Measurements from ENCODE around the gene CCDC57.

The CCDC57 gene

GRCh38 chr17:82056729-82057621, 155.7 kb downstream of the CCDC57 start:
- DNase-seq: no peak

- DNase-seq: no peak
Measured at GRCh38 chr17:82055965-82056728, 156.5 kb downstream of the CCDC57 start.

GRCh38 chr17:82055023-82055964, 157.3 kb downstream of the CCDC57 start:
- DNase-seq: no peak

- DNase-seq: no peak
Measured at GRCh38 chr17:82054351-82055022, 158.2 kb downstream of the CCDC57 start.

GRCh38 chr17:82053556-82054263, 158.9 kb downstream of the CCDC57 start:
- DNase-seq: no peak

- DNase-seq: no peak
Measured at GRCh38 chr17:82053130-82053529, 159.5 kb downstream of the CCDC57 start.

GRCh38 chr17:82052638-82053059, 160.0 kb downstream of the CCDC57 start:
- DNase-seq: no peak

GRCh38 chr17:82051776-82052637, 160.6 kb downstream of the CCDC57 start, which contains the start of the genes GPS1 and RFNG:
Gene GPS1 (plus strand): TSS chr17:82051898. CDS start chr17:82051932, 34 bp downstream.
Gene RFNG (minus strand): TSS chr17:82051811. CDS start chr17:82051766, 45 bp downstream.
- peak; percentile 65 for DNase-seq

All from CD4-positive, alpha-beta T cell treated with Interferon gamma for 1 hour (primary cell).